ENCODE data around the gene DENND6B.

- TF ChIP-seq POLR2A (IDR thresholded peaks at IDR 0.05), result no peak
- TF ChIP-seq, protein P1, sequence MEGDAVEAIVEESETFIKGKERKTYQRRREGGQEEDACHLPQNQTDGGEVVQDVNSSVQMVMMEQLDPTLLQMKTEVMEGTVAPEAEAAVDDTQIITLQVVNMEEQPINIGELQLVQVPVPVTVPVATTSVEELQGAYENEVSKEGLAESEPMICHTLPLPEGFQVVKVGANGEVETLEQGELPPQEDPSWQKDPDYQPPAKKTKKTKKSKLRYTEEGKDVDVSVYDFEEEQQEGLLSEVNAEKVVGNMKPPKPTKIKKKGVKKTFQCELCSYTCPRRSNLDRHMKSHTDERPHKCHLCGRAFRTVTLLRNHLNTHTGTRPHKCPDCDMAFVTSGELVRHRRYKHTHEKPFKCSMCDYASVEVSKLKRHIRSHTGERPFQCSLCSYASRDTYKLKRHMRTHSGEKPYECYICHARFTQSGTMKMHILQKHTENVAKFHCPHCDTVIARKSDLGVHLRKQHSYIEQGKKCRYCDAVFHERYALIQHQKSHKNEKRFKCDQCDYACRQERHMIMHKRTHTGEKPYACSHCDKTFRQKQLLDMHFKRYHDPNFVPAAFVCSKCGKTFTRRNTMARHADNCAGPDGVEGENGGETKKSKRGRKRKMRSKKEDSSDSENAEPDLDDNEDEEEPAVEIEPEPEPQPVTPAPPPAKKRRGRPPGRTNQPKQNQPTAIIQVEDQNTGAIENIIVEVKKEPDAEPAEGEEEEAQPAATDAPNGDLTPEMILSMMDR (IDR thresholded peaks at IDR 0.05), result no peak
These were observed 66.4 kb downstream of the DENND6B start for GRCh38 chr22:50260434-50260800.
